ENCODE results near the gene AMBRA1.

- TF ChIP-seq JUND (IDR thresholded peaks at IDR 0.05) (no peak), FOXM1 (IDR thresholded peaks at IDR 0.05; ENCODE audit: low read depth) (no peak), REST (IDR thresholded peaks at IDR 0.05; ENCODE audit: low read depth, low read length) (no peak), CTCF (IDR thresholded peaks at IDR 0.05) (no peak), POLR2AphosphoS5 (IDR thresholded peaks at IDR 0.05; ENCODE audit: low read depth, low read length) (no peak), MAX (IDR thresholded peaks at IDR 0.05; ENCODE audit: low read depth) (no peak), TCF12 (IDR thresholded peaks at IDR 0.05) (no peak), GATA2 (CRISPR knock-in tag; IDR thresholded peaks at IDR 0.05) (no peak), FOXJ3 (CRISPR knock-in tag; IDR thresholded peaks at IDR 0.05) (no peak), SIN3A (IDR thresholded peaks at IDR 0.05; ENCODE audit: borderline replicate concordance, low read depth, low read length) (no peak)
These were observed 40.0 kb downstream of the AMBRA1 start for GRCh38 chr11:46553814-46554212.
